ENCODE results near the gene MYCBP2. TPM values are rescaled to one million over a fixed set of nuclear protein-coding genes. Genes with fewer than 3 reads are reported as not detected.

MYCBP2 gene
- polyA plus RNA-seq, 2 of the 4 experiments (the other 2 are of a cell fraction) = 15.8 to 37.8 TPM

DNA sequence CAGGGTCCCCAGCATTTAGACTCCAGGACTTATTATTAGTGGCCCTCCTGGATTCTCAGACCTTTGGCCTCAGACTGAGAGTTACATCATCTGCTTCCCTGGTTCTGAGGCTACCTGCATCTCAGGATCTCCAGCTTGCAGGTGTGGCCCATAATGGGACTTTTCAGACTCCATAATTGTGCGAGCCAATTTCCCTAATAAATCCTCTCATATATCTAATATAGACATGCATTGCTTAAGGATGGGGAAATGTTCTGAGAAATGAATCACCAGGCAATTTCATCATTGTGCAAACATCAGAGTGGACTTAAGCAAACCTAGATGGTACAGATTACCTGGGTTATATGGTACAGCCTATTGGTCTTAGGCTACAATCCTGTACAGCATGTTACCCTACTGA lies 183.5 kb downstream of the MYCBP2 start:
- TF ChIP-seq KDM1A (IDR thresholded peaks at IDR 0.05; ENCODE audit: low read depth) (no peak), GATA3 (IDR thresholded peaks at IDR 0.05; ENCODE audit: borderline replicate concordance) (peak; percentile 46; the same call in 1 of the 2 replicates), ZFP36 (IDR thresholded peaks at IDR 0.05; ENCODE audit: borderline replicate concordance, partially characterized antibody) (no peak), CEBPB (IDR thresholded peaks at IDR 0.05) (peak; percentile 80 to 82), FOSL2 (IDR thresholded peaks at IDR 0.05) (no peak), FOSL2 (CRISPR knock-in tag; IDR thresholded peaks at IDR 0.05) (peak; percentile 53)
- TF ChIP-seq, protein P1, sequence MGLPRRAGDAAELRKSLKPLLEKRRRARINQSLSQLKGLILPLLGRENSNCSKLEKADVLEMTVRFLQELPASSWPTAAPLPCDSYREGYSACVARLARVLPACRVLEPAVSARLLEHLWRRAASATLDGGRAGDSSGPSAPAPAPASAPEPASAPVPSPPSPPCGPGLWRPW (IDR thresholded peaks at IDR 0.05) = peak; percentile 62; the same call in 1 of the 2 replicates
- ATAC-seq = peak; percentile 79 to 85
- no peak overlapping the region for H3K4me3 ChIP-seq
- peak in 1 of 2 experiments; percentile 48 for DNase-seq (ENCODE audit: low read depth in 1 of 2, low spot score in 1 of 2)
- no peaks in the 10 kb centered on the region for H3K9me3 ChIP-seq
- H3K4me2 ChIP-seq = peak overlapping the region; percentile 28
- H3K4me1 ChIP-seq = peaks cover 16% of the 10 kb centered on the region
- peak overlapping the region; percentile 8 to 57; a peak in 1 of 6 replicates for H3K27ac ChIP-seq
- no peak for FAIRE-seq
- ChIA-PET CTCF (no interaction called here), POLR2A (no interaction called here)
- WGBS (ENCODE audit: missing lambda C conversion rate) = 53% methylated on average over 1 of the region's 1 CpG

- DNase-seq (ENCODE audit: low read depth in 1 of 2, low spot score in 1 of 2) = no peak
- Histone ChIP-seq H3K9me3 (no peaks in the 10 kb centered on the region), H3K27ac (no peak overlapping the region), H3K4me1 (peaks cover 16% of the 10 kb centered on the region), H3K4me2 (no peak overlapping the region), H3K4me3 (no peak overlapping the region)
- no peak for TF ChIP-seq RNF2 (IDR thresholded peaks at IDR 0.05; ENCODE audit: borderline replicate concordance, low read depth)
- no peak for TF ChIP-seq SMC3 (IDR thresholded peaks at IDR 0.05)
- TF ChIP-seq, protein P2, sequence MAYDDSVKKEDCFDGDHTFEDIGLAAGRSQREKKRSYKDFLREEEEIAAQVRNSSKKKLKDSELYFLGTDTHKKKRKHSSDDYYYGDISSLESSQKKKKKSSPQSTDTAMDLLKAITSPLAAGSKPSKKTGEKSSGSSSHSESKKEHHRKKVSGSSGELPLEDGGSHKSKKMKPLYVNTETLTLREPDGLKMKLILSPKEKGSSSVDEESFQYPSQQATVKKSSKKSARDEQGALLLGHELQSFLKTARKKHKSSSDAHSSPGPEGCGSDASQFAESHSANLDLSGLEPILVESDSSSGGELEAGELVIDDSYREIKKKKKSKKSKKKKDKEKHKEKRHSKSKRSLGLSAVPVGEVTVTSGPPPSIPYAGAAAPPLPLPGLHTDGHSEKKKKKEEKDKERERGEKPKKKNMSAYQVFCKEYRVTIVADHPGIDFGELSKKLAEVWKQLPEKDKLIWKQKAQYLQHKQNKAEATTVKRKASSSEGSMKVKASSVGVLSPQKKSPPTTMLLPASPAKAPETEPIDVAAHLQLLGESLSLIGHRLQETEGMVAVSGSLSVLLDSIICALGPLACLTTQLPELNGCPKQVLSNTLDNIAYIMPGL (CRISPR knock-in tag; IDR thresholded peaks at IDR 0.05; ENCODE audit: borderline replicate concordance) = no peak
- TF ChIP-seq HOXB5 (CRISPR knock-in tag; IDR thresholded peaks at IDR 0.05) = no peak
- TF ChIP-seq, protein P1 (IDR thresholded peaks at IDR 0.05) = no peak
- TF ChIP-seq MAZ (IDR thresholded peaks at IDR 0.05; ENCODE audit: borderline replicate concordance, low read depth, low read length) = no peak
- no peak for TF ChIP-seq GATA3 (IDR thresholded peaks at IDR 0.05; ENCODE audit: borderline replicate concordance)
- TF ChIP-seq HEYL (CRISPR knock-in tag; IDR thresholded peaks at IDR 0.05) = no peak
- TF ChIP-seq, protein P3, sequence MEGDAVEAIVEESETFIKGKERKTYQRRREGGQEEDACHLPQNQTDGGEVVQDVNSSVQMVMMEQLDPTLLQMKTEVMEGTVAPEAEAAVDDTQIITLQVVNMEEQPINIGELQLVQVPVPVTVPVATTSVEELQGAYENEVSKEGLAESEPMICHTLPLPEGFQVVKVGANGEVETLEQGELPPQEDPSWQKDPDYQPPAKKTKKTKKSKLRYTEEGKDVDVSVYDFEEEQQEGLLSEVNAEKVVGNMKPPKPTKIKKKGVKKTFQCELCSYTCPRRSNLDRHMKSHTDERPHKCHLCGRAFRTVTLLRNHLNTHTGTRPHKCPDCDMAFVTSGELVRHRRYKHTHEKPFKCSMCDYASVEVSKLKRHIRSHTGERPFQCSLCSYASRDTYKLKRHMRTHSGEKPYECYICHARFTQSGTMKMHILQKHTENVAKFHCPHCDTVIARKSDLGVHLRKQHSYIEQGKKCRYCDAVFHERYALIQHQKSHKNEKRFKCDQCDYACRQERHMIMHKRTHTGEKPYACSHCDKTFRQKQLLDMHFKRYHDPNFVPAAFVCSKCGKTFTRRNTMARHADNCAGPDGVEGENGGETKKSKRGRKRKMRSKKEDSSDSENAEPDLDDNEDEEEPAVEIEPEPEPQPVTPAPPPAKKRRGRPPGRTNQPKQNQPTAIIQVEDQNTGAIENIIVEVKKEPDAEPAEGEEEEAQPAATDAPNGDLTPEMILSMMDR (IDR thresholded peaks at IDR 0.05) = no peak
- no peak for TF ChIP-seq EP300 (IDR thresholded peaks at IDR 0.05)
- TF ChIP-seq FOXS1 (CRISPR knock-in tag; IDR thresholded peaks at IDR 0.05) = no peak
- no peak for TF ChIP-seq MAFK (IDR thresholded peaks at IDR 0.05; ENCODE audit: partially characterized antibody)
- TF ChIP-seq HOXA7 (CRISPR knock-in tag; IDR thresholded peaks at IDR 0.05) = no peak
- ATAC-seq = no peak
- ChIA-PET POLR2A (no interaction called here), CTCF (no interaction called here)
- no peak for FAIRE-seq
Observed at GRCh38 chr13:77139306-77139705, 187.6 kb downstream of the MYCBP2 start.

DNA sequence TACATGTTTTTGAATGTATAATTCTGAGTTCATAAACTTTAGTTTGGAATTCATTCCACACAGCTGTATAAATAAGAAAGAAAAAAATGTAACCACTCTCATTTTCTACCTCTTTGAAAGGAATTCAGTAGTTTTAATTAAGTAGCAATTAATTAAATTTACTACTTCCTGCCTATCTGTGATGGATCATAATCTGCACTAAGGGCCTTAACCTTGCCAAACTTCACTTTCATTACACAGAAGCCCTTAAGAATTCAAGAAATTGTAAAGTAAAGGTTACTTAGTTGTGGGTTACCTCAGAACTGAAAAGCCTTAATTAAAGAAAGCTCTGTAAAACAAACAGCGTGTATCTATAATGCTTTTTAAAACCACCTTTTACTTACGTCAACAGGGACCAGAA lies 188.1 kb downstream of the MYCBP2 start:
- Histone ChIP-seq H3K4me3 (no peak overlapping the region), H3K4me2 (no peak overlapping the region), H3K9me3 (no peaks in the 10 kb centered on the region), H3K4me1 (peaks cover 11% of the 10 kb centered on the region), H3K27ac (no peak overlapping the region)
- ChIA-PET POLR2A (no interaction called here), CTCF (no interaction called here)
- no peak for TF ChIP-seq EP300 (IDR thresholded peaks at IDR 0.05)
- no peak for TF ChIP-seq HOXA7 (CRISPR knock-in tag; IDR thresholded peaks at IDR 0.05)
- no peak for TF ChIP-seq RCOR1 (IDR thresholded peaks at IDR 0.05; ENCODE audit: low read depth, low read length)
- DNase-seq (ENCODE audit: low read depth in 1 of 2, low spot score in 1 of 2) (no peak), ATAC-seq (no peak), FAIRE-seq (no peak)
- WGBS (ENCODE audit: missing lambda C conversion rate) = 93% methylated on average over 2 of the region's 2 CpGs
